ENCODE data around the gene LIMS2. TPM values are rescaled to one million over a fixed set of nuclear protein-coding genes. Genes with fewer than 3 reads are reported as not detected.

The LIMS2 gene
- total RNA-seq, 1 donor from 2014 or later: 171 TPM

DNA sequence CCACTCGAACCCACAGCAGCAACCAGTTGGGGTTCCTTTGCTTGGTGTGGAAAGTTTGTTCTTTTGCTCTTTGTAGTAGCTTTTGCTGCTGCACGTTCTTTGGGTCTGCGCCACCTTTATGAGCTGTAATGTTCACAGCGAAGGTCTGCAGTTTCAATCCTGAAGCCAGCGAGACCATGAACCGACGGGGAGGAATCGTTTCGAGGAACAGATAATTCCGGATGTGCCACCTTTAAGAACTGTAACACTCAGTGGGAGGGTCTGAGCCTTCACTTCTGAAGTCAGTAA is 15.1 kb downstream of the LIMS2 start:
- Mint-ChIP-seq H3K27me3 (ENCODE audit: low read depth) (no peaks in the 10 kb centered on the region), H3K4me1 (ENCODE audit: low read depth) (peaks cover 61% of the 10 kb centered on the region), H3K4me3 (ENCODE audit: unreplicated experiment) (no peak overlapping the region), H3K9me3 (ENCODE audit: low read depth) (no peaks in the 10 kb centered on the region), H3K27ac (ENCODE audit: unreplicated experiment) (peak overlapping the region; percentile 60), H3K36me3 (ENCODE audit: low read depth) (peaks cover 2% of the 10 kb centered on the region)
- DNase-seq (ENCODE audit: low spot score): peak; percentile 29
- no peak for TF ChIP-seq CTCF (IDR thresholded peaks at IDR 0.05)

- Mint-ChIP-seq H3K27me3 (ENCODE audit: low read depth) (no peaks in the 10 kb centered on the region), H3K4me1 (ENCODE audit: low read depth) (peaks cover 55% of the 10 kb centered on the region), H3K36me3 (ENCODE audit: low read depth) (peaks cover 2% of the 10 kb centered on the region), H3K9me3 (ENCODE audit: low read depth) (no peaks in the 10 kb centered on the region), H3K4me3 (ENCODE audit: unreplicated experiment) (no peak overlapping the region), H3K27ac (ENCODE audit: unreplicated experiment) (peak overlapping the region; percentile 79)
- DNase-seq (ENCODE audit: low spot score): peak; percentile 63
- no peak for TF ChIP-seq CTCF (IDR thresholded peaks at IDR 0.05)
Observed at GRCh38 chr2:127659408-127660290, 15.7 kb downstream of the LIMS2 start.

DNA sequence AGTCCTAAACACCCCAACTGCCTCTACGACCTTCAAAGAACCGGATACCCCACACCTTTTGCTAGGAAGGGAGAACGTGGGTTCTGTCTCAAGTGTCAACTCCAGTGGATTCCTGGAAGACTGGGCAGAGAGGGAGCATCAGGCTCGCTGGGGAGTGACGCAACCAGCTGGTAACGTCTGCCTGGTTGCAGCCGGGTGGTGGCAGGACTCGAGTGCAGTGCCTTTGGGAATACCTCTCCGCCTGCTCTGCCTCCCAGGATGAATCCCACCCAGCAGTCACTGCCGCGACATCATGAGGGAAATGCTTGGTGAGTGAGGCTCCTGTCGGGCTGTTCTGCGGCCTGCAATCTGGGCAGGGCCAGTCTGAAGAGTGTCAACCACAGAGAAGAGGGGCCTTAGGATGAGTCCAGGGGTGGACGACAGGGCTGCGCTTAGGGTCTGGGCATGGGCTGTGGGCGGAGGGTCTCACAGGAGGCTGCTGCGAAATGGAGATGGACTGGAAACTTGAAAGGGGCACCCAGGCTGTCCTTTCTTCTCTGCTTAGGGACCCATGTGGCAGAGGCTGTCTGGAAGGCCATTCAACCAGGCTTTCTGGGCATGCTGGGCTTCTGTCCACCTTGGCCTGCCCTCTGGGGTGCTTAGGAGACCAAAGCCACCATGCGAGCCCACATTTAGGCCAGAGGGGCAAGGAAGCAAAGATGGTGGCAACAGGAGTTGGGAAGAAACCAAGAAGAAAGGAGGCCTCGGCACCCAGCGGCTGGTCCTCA is 16.5 kb downstream of the LIMS2 start:
- H3K27ac Mint-ChIP-seq (ENCODE audit: unreplicated experiment): peak overlapping the region; percentile 87
- H3K4me3 Mint-ChIP-seq (ENCODE audit: unreplicated experiment): no peak overlapping the region
- H3K9me3 Mint-ChIP-seq (ENCODE audit: low read depth): no peaks in the 10 kb centered on the region
- H3K27me3 Mint-ChIP-seq (ENCODE audit: low read depth): no peaks in the 10 kb centered on the region
- no peak for TF ChIP-seq CTCF (IDR thresholded peaks at IDR 0.05)
- peaks cover 51% of the 10 kb centered on the region for H3K4me1 Mint-ChIP-seq (ENCODE audit: low read depth)
- DNase-seq (ENCODE audit: low spot score): peak; percentile 83
- peaks cover 3% of the 10 kb centered on the region for H3K36me3 Mint-ChIP-seq (ENCODE audit: low read depth)

DNA sequence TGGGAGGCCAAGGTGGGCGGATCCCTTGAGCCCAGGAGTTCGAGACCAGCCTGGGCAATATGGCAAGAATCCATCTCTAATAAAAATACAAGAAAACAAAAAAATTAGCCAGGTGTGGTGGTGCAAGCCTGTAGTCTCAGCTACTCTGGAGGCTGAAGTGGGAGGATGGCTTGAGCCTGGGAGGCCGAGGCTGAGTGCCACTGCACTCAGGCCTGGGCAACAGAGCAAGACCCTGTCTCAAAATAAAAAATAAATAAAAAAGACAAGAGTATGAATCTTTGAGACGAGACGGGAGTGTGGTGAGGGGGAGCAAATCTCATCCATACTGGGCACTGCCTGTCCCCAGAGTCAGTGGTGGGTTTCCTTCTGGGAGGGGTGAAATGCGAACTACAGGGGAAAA is 17.2 kb downstream of the LIMS2 start:
- peak; percentile 12 for DNase-seq (ENCODE audit: low spot score)
- Mint-ChIP-seq H3K27ac (ENCODE audit: unreplicated experiment) (peak overlapping the region; percentile 57), H3K4me1 (ENCODE audit: low read depth) (peaks cover 48% of the 10 kb centered on the region), H3K36me3 (ENCODE audit: low read depth) (peaks cover 8% of the 10 kb centered on the region), H3K27me3 (ENCODE audit: low read depth) (no peaks in the 10 kb centered on the region), H3K9me3 (ENCODE audit: low read depth) (no peaks in the 10 kb centered on the region), H3K4me3 (ENCODE audit: unreplicated experiment) (no peak overlapping the region)
- TF ChIP-seq CTCF (IDR thresholded peaks at IDR 0.05): no peak

- Mint-ChIP-seq H3K9me3 (ENCODE audit: low read depth) (no peaks in the 10 kb centered on the region), H3K4me1 (ENCODE audit: low read depth) (peaks cover 47% of the 10 kb centered on the region), H3K36me3 (ENCODE audit: low read depth) (peaks cover 10% of the 10 kb centered on the region), H3K27me3 (ENCODE audit: low read depth) (no peaks in the 10 kb centered on the region), H3K4me3 (ENCODE audit: unreplicated experiment) (no peak overlapping the region), H3K27ac (ENCODE audit: unreplicated experiment) (no peak overlapping the region)
- DNase-seq (ENCODE audit: low spot score): peak; percentile 91
- TF ChIP-seq CTCF (IDR thresholded peaks at IDR 0.05): no peak
Observed at GRCh38 chr2:127657232-127657595, 18.1 kb downstream of the LIMS2 start.
